Neural cell (in vitro differentiated cells): Measurements from ENCODE around the gene KSR2. TPM values are rescaled to one million over a fixed set of nuclear protein-coding genes. Genes with fewer than 3 reads are reported as not detected.
"Not testable (repeated sequence)": the region's sequence is repeated elsewhere in the genome, so short reads cannot be mapped to it uniquely, and the experiment has no call there.

Experiments
- H2AFZ ChIP-seq: fragments of 200-600, 300-800 bp; sonication (generic), shearing (Covaris generic); 2 replicates; pipeline ENCODE4 v1.6.0; 2014; ENCODE audit warnings: low read depth, mild to moderate bottlenecking, antibody characterized with exemption, low read length, moderate library complexity
- H3F3A ChIP-seq: fragments of 200-600 bp; shearing (Covaris generic); 2 replicates; pipeline ENCODE4 v1.6.1; 2016; ENCODE audit warnings: mild to moderate bottlenecking, moderate library complexity, mixed read lengths, antibody characterized with exemption, low read length; ENCODE audit not compliant: insufficient read depth, poor library complexity, severe bottlenecking
- H3K27ac ChIP-seq: fragments of 200-600, 300-800 bp; sonication (generic), shearing (Covaris generic); 2 replicates; pipeline ENCODE4 v1.5.1; 2014; ENCODE audit warnings: mild to moderate bottlenecking, low read length, moderate library complexity
- H3K27me3 ChIP-seq: fragments of 300-800, 200-600 bp; sonication (generic), shearing (Covaris generic); 2 replicates; pipeline ENCODE4 v1.6.0; 2014; ENCODE audit warnings: mild to moderate bottlenecking, low read depth, low read length, moderate library complexity; ENCODE audit not compliant: insufficient read depth
- H3K36me3 ChIP-seq: fragments of 300-800, 200-600 bp; sonication (generic), shearing (Covaris generic); 2 replicates; pipeline ENCODE4 v1.5.1; 2014; ENCODE audit warnings: mild to moderate bottlenecking, antibody characterized with exemption, low read length, moderate library complexity; ENCODE audit not compliant: insufficient read depth
- H3K4me2 ChIP-seq: fragments of 300-800, 200-600 bp; sonication (generic), shearing (Covaris generic); 2 replicates; pipeline ENCODE4 v1.6.0; 2014; ENCODE audit warnings: mild to moderate bottlenecking, low read length
- H3K4me3 ChIP-seq: fragments of 300-800, 200-600 bp; sonication (generic), shearing (Covaris generic); 2 replicates; pipeline ENCODE4 v1.5.1; 2014; ENCODE audit warnings: mild to moderate bottlenecking, low read length, moderate library complexity
- H3K79me2 ChIP-seq: fragments of 200-600 bp; shearing (Covaris generic); replicated peaks from 2 replicates; pipeline ENCODE4 v1.6.0; 2014; ENCODE audit warnings: mild to moderate bottlenecking, low read length, moderate library complexity; ENCODE audit not compliant: insufficient read depth
- H3K9ac ChIP-seq: fragments of 300-800, 200-600 bp; sonication (generic), shearing (Covaris generic); 2 replicates; pipeline ENCODE4 v1.6.1; 2016; ENCODE audit warnings: mild to moderate bottlenecking, low read length, mixed read lengths
- H3K9me2 ChIP-seq: fragments of 200-600 bp; shearing (Covaris generic); 2 replicates; pipeline ENCODE4 v1.6.1; 2016; ENCODE audit warnings: mild to moderate bottlenecking, low read length, mixed read lengths; ENCODE audit not compliant: insufficient read depth
- H3K9me3 ChIP-seq: fragments of 200-600, 300-800 bp; sonication (generic), shearing (Covaris generic); 2 replicates; pipeline ENCODE4 v1.6.1; 2016; ENCODE audit warnings: mild to moderate bottlenecking, mixed run types, low read length, moderate library complexity, mixed read lengths
- H4K20me1 ChIP-seq: fragments of 200-600 bp; shearing (Covaris generic); 2 replicates; pipeline ENCODE4 v1.6.1; 2016; ENCODE audit warnings: mild to moderate bottlenecking, mixed run types; ENCODE audit not compliant: insufficient read depth
- EP300 ChIP-seq: fragments of 450-650 bp; conservative IDR thresholded peaks from 2 replicates; pipeline ENCODE4 v1.6.1; 2014; ENCODE audit warnings: antibody characterized with exemption, mild to moderate bottlenecking, moderate library complexity; ENCODE audit not compliant: poor library complexity, severe bottlenecking
- EZH2 ChIP-seq: fragments of 200-600, 300-800 bp; shearing (Covaris generic), sonication (generic); IDR thresholded peaks from 2 replicates; pipeline ENCODE4 v1.6.1; 2014; ENCODE audit warnings: antibody characterized with exemption, low read length, borderline replicate concordance, mild to moderate bottlenecking; ENCODE audit not compliant: insufficient read depth, poor library complexity, severe bottlenecking
- MXI1 ChIP-seq: fragments of 450-650 bp; conservative IDR thresholded peaks from 2 replicates; pipeline ENCODE4 v1.6.1; 2014; ENCODE audit warnings: antibody characterized with exemption, mild to moderate bottlenecking; ENCODE audit not compliant: poor library complexity, severe bottlenecking
- POLR2AphosphoS5 ChIP-seq: IDR thresholded peaks from 2 replicates; pipeline ENCODE4 v1.6.1; 2012
- RAD21 ChIP-seq: fragments of 450-650 bp; conservative IDR thresholded peaks from 2 replicates; pipeline ENCODE4 v1.6.1; 2014; ENCODE audit warnings: antibody characterized with exemption, mild to moderate bottlenecking, moderate library complexity
- SMC3 ChIP-seq: fragments of 450-650 bp; conservative IDR thresholded peaks from 2 replicates; pipeline ENCODE4 v1.6.1; 2014; ENCODE audit warnings: antibody characterized with exemption, mild to moderate bottlenecking, moderate library complexity; ENCODE audit not compliant: poor library complexity
- TAF1 ChIP-seq: IDR thresholded peaks from 2 replicates; pipeline ENCODE4 v1.6.1; 2012; ENCODE audit warnings: low read depth
- polyA plus RNA-seq: library from polyadenylated mRNA; depleted of rRNA; stranded (reverse); fragments of >200 nt; gene quantifications from 2 replicates; pipeline ENCODE4 v1.2.3, GENCODE V29; 2014
- TF ChIP-seq, protein P1 (sequence below): fragments of 450-650 bp; IDR thresholded peaks from 2 replicates; pipeline ENCODE4 v1.5.1; 2014; ENCODE audit warnings: antibody characterized with exemption, mild to moderate bottlenecking, moderate library complexity; ENCODE audit not compliant: poor library complexity, severe bottlenecking
- TF ChIP-seq, protein P2 (sequence below): IDR thresholded peaks from 2 replicates; pipeline ENCODE4 v1.6.1; 2012; ENCODE audit warnings: borderline replicate concordance

The KSR2 gene
- polyA plus RNA-seq, 1 donor from 2014 or later: 3.0 TPM

DNA sequence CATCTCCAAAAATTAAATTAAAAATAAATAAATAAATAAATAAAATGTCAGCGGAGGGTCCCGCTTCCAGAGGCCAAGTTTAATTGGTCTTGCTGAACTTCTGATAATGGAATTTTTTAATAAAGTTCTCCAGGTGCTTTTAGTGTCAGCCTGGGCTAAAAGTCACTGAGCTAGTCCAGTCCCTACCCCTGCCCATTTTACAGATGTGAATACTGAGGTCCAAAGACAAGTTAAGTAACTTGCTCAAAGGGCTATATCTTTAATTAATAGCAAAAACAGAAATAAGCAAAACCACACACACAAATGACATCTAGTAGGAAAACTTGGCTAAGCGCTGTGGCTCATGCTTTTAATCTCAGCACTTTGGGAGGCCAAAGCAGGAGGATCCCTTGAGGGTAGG, 42.1 kb upstream of the KSR2 start:
- Histone ChIP-seq H3K36me3 (no peaks in the 10 kb centered on the region), H3K79me2 (no peaks in the 10 kb centered on the region), H3K4me3 (no peak overlapping the region), H2AFZ (no peak overlapping the region), H4K20me1 (no peaks in the 10 kb centered on the region), H3K9ac (no peak overlapping the region), H3K9me2 (no peaks in the 10 kb centered on the region), H3K27me3 (no peaks in the 10 kb centered on the region), H3K4me2 (no peak overlapping the region), H3K27ac (no peak overlapping the region), H3K9me3 (no peaks in the 10 kb centered on the region), H3F3A (no peaks in the 10 kb centered on the region)
- TF ChIP-seq MXI1: no peak
- TF ChIP-seq, protein P1, sequence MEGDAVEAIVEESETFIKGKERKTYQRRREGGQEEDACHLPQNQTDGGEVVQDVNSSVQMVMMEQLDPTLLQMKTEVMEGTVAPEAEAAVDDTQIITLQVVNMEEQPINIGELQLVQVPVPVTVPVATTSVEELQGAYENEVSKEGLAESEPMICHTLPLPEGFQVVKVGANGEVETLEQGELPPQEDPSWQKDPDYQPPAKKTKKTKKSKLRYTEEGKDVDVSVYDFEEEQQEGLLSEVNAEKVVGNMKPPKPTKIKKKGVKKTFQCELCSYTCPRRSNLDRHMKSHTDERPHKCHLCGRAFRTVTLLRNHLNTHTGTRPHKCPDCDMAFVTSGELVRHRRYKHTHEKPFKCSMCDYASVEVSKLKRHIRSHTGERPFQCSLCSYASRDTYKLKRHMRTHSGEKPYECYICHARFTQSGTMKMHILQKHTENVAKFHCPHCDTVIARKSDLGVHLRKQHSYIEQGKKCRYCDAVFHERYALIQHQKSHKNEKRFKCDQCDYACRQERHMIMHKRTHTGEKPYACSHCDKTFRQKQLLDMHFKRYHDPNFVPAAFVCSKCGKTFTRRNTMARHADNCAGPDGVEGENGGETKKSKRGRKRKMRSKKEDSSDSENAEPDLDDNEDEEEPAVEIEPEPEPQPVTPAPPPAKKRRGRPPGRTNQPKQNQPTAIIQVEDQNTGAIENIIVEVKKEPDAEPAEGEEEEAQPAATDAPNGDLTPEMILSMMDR: no peak
- no peak for TF ChIP-seq EZH2
- no peak for TF ChIP-seq TAF1
- TF ChIP-seq RAD21: no peak
- TF ChIP-seq POLR2AphosphoS5: no peak
- no peak for TF ChIP-seq SMC3
- TF ChIP-seq, protein P2, sequence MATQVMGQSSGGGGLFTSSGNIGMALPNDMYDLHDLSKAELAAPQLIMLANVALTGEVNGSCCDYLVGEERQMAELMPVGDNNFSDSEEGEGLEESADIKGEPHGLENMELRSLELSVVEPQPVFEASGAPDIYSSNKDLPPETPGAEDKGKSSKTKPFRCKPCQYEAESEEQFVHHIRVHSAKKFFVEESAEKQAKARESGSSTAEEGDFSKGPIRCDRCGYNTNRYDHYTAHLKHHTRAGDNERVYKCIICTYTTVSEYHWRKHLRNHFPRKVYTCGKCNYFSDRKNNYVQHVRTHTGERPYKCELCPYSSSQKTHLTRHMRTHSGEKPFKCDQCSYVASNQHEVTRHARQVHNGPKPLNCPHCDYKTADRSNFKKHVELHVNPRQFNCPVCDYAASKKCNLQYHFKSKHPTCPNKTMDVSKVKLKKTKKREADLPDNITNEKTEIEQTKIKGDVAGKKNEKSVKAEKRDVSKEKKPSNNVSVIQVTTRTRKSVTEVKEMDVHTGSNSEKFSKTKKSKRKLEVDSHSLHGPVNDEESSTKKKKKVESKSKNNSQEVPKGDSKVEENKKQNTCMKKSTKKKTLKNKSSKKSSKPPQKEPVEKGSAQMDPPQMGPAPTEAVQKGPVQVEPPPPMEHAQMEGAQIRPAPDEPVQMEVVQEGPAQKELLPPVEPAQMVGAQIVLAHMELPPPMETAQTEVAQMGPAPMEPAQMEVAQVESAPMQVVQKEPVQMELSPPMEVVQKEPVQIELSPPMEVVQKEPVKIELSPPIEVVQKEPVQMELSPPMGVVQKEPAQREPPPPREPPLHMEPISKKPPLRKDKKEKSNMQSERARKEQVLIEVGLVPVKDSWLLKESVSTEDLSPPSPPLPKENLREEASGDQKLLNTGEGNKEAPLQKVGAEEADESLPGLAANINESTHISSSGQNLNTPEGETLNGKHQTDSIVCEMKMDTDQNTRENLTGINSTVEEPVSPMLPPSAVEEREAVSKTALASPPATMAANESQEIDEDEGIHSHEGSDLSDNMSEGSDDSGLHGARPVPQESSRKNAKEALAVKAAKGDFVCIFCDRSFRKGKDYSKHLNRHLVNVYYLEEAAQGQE: no peak
- TF ChIP-seq EP300: no peak

DNA sequence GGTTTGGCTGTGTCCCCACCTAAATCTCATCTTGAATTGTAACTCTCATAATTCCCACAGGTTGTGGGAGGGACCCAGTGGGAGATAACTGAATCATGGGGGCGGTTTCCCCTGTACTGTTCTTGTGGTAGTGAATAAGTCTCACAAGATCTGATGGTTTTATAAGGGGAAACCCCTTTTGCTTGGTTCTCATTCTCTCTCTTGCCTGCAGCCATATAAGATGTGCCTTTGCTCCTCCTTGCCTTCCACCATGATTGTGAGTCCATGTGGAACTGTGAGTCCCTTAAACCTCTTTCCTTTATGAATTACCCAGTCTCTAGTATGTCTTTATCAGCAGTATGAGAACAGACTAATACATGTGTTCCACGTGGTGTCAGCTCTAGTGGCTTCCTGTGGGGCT, 31.0 kb upstream of the KSR2 start:
- H3K79me2 ChIP-seq, H4K20me1 ChIP-seq, H3K4me2 ChIP-seq, H3F3A ChIP-seq, H3K9ac ChIP-seq, H2AFZ ChIP-seq, H3K9me3 ChIP-seq, H3K36me3 ChIP-seq, H3K4me3 ChIP-seq, H3K9me2 ChIP-seq, H3K27me3 ChIP-seq, H3K27ac ChIP-seq: not testable (repeated sequence)

DNA sequence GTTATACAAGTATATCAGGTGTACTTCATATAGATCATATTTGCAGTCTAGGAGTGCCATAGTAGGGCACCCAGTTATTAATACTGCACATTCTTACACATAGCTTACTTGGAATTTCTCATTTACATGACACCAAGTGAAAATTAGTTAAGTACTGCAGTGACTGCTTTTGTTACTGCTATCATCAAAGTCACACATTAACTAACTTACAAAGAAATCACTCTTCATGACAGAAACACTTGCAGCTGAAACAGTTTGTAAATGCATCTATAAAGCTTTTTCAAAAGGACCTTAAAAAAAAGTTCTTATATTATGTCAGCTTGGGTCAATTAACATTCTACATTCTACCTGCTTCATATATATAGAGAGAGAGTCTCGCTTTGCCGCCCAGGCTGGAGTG, 29.9 kb upstream of the KSR2 start:
- Histone ChIP-seq H3K27ac (no peak overlapping the region), H3K36me3 (no peaks in the 10 kb centered on the region), H3F3A (no peaks in the 10 kb centered on the region), H3K4me3 (no peak overlapping the region), H3K9me3 (no peaks in the 10 kb centered on the region), H3K27me3 (no peaks in the 10 kb centered on the region), H4K20me1 (no peaks in the 10 kb centered on the region), H3K79me2 (no peaks in the 10 kb centered on the region), H3K4me2 (no peak overlapping the region), H3K9me2 (no peaks in the 10 kb centered on the region), H2AFZ (no peak overlapping the region), H3K9ac (no peak overlapping the region)
- no peak for TF ChIP-seq TAF1
- TF ChIP-seq, protein P1: no peak
- no peak for TF ChIP-seq POLR2AphosphoS5
- TF ChIP-seq, protein P2: no peak
- TF ChIP-seq MXI1: no peak
- TF ChIP-seq SMC3: no peak
- no peak for TF ChIP-seq RAD21
- TF ChIP-seq EP300: no peak
- no peak for TF ChIP-seq EZH2
